Endothelial cell (in vitro differentiated cells): Measurements from ENCODE around the gene C10orf67. TPM values are rescaled to one million over a fixed set of nuclear protein-coding genes. Genes with fewer than 3 reads are reported as not detected.
"Not testable (repeated sequence)": the region's sequence is repeated elsewhere in the genome, so short reads cannot be mapped to it uniquely, and the experiment has no call there.

Experiments used
- DNase-seq: peaks from one replicate; pipeline ENCODE4 v3.0.0; 2021; ENCODE audit warnings: low spot score
- H3K27ac Mint-ChIP-seq: one replicate; pipeline ENCODE4 v1.8.0; 2021; ENCODE audit warnings: mixed read lengths, inconsistent platforms; ENCODE audit not compliant: unreplicated experiment
- H3K27me3 Mint-ChIP-seq: one replicate; pipeline ENCODE4 v1.8.0; 2021; ENCODE audit warnings: mild to moderate bottlenecking, moderate library complexity, mixed read lengths, inconsistent platforms; ENCODE audit not compliant: unreplicated experiment
- H3K36me3 Mint-ChIP-seq: one replicate; pipeline ENCODE4 v1.8.0; 2021; ENCODE audit warnings: mild to moderate bottlenecking, low read depth, mixed read lengths, inconsistent platforms; ENCODE audit not compliant: unreplicated experiment
- H3K4me1 Mint-ChIP-seq: one replicate; pipeline ENCODE4 v1.8.0; 2021; ENCODE audit warnings: mild to moderate bottlenecking, mixed read lengths, inconsistent platforms; ENCODE audit not compliant: unreplicated experiment
- H3K4me3 Mint-ChIP-seq: one replicate; pipeline ENCODE4 v1.8.0; 2021; ENCODE audit warnings: mild to moderate bottlenecking, mixed read lengths, inconsistent platforms; ENCODE audit not compliant: unreplicated experiment
- H3K9me3 Mint-ChIP-seq: one replicate; pipeline ENCODE4 v1.8.0; 2021; ENCODE audit warnings: mixed read lengths, inconsistent platforms; ENCODE audit not compliant: unreplicated experiment
- CTCF ChIP-seq: fragments of 200-600 bp; sonication (generic); IDR thresholded peaks from one replicate; pipeline ENCODE4 v1.5.0; 2021; ENCODE audit warnings: antibody characterized with exemption; ENCODE audit not compliant: unreplicated experiment
- total RNA-seq: library from RNA; stranded (reverse); fragmentation: NEBNext Ultra II Directional; extraction: Animal tissue kit (Norgen Biotek cat#: 25700); gene quantifications from one replicate; pipeline ENCODE4 v1.2.1, GENCODE V29; 2021; ENCODE audit not compliant: unreplicated experiment

Gene C10orf67
- total RNA-seq, 1 donor from 2014 or later, result not detected

- TF ChIP-seq CTCF, result no peak
- no peaks in the 10 kb centered on the region for H3K27me3 Mint-ChIP-seq
- no peaks in the 10 kb centered on the region for H3K4me1 Mint-ChIP-seq
- no peak for DNase-seq
- no peak overlapping the region for H3K27ac Mint-ChIP-seq
- H3K9me3 Mint-ChIP-seq, result no peaks in the 10 kb centered on the region
- no peaks in the 10 kb centered on the region for H3K36me3 Mint-ChIP-seq
- no peak overlapping the region for H3K4me3 Mint-ChIP-seq
Measured at GRCh38 chr10:23275355-23275754, 69.2 kb downstream of the C10orf67 start.

GRCh38 chr10:23274179-23274578 is 70.4 kb downstream of the C10orf67 start:
- not testable (repeated sequence) for H3K4me1 Mint-ChIP-seq, H3K9me3 Mint-ChIP-seq, H3K27me3 Mint-ChIP-seq, H3K27ac Mint-ChIP-seq, H3K4me3 Mint-ChIP-seq, H3K36me3 Mint-ChIP-seq, DNase-seq

- Mint-ChIP-seq H3K27me3 (no peaks in the 10 kb centered on the region), H3K36me3 (no peaks in the 10 kb centered on the region), H3K4me1 (no peaks in the 10 kb centered on the region), H3K27ac (no peak overlapping the region), H3K9me3 (no peaks in the 10 kb centered on the region), H3K4me3 (no peak overlapping the region)
- DNase-seq, result no peak
- no peak for TF ChIP-seq CTCF
Measured at GRCh38 chr10:23270531-23270930, 74.1 kb downstream of the C10orf67 start.

GRCh38 chr10:23263441-23264164 is 81.0 kb downstream of the C10orf67 start:
- no peaks in the 10 kb centered on the region for H3K27me3 Mint-ChIP-seq
- H3K9me3 Mint-ChIP-seq, result no peaks in the 10 kb centered on the region

GRCh38 chr10:23262928-23263327 is 81.7 kb downstream of the C10orf67 start:
- no peak for TF ChIP-seq CTCF
- H3K27me3 Mint-ChIP-seq, result no peaks in the 10 kb centered on the region
- no peaks in the 10 kb centered on the region for H3K36me3 Mint-ChIP-seq
- H3K4me1 Mint-ChIP-seq, result no peaks in the 10 kb centered on the region
- no peak for DNase-seq
- no peaks in the 10 kb centered on the region for H3K9me3 Mint-ChIP-seq
- H3K27ac Mint-ChIP-seq, result no peak overlapping the region
- no peak overlapping the region for H3K4me3 Mint-ChIP-seq

More at GRCh38 chr10:23263441-23264164, 81.0 kb downstream of the C10orf67 start:
- no peak for TF ChIP-seq CTCF
- Mint-ChIP-seq H3K36me3 (no peaks in the 10 kb centered on the region), H3K27ac (no peak overlapping the region), H3K4me3 (no peak overlapping the region), H3K4me1 (no peaks in the 10 kb centered on the region)
- no peak for DNase-seq
